AG09319 (cell line): ENCODE data around the gene CROCC.

Experiments used
- DNase-seq: peaks from one replicate; pipeline ENCODE4 v3.0.0-alpha.2; 2010; ENCODE audit warnings: low read depth; ENCODE audit errors: extremely low read depth
- CTCF ChIP-seq: IDR thresholded peaks from 2 replicates; pipeline ENCODE4 v1.5.1; 2011; ENCODE audit warnings: low read depth, mild to moderate bottlenecking, inconsistent platforms, low read length, moderate library complexity

Gene CROCC

GRCh38 chr1:16965486-16966067 lies 43.8 kb downstream of the CROCC start:
- no peak for TF ChIP-seq CTCF
- no peak for DNase-seq

- TF ChIP-seq CTCF, result no peak
- DNase-seq, result no peak
These were observed 44.6 kb downstream of the CROCC start for GRCh38 chr1:16966282-16966681.

GRCh38 chr1:16967095-16967575 lies 45.4 kb downstream of the CROCC start:
- DNase-seq, result no peak
- no peak for TF ChIP-seq CTCF

GRCh38 chr1:16967962-16968361 lies 46.2 kb downstream of the CROCC start:
- TF ChIP-seq CTCF, result no peak
- DNase-seq, result no peak

- no peak for TF ChIP-seq CTCF
These were observed 46.6 kb downstream of the CROCC start for GRCh38 chr1:16968372-16968771.

GRCh38 chr1:16969057-16969611 lies 47.4 kb downstream of the CROCC start:
- no peak for TF ChIP-seq CTCF
- DNase-seq, result no peak

More at GRCh38 chr1:16968372-16968771, 46.6 kb downstream of the CROCC start:
- DNase-seq, result no peak

- DNase-seq, result no peak
- no peak for TF ChIP-seq CTCF
These were observed 47.9 kb downstream of the CROCC start for GRCh38 chr1:16969651-16970050.
